Testis (tissue), 5 donors: ENCODE data around the gene ZYX. TPM values are rescaled to one million over a fixed set of nuclear protein-coding genes. Genes with fewer than 3 reads are reported as not detected.

Experiments used
- DNase-seq: peaks from one replicate; pipeline ENCODE4 v3.0.0-alpha.2; 2019
- H3K27ac ChIP-seq, 2 donors: fragments of 200-600 bp; sonication (generic); one replicate each; pipeline ENCODE4 v1.5.1; 2019
- H3K27me3 ChIP-seq: fragments of 200-600 bp; sonication (generic); one replicate; pipeline ENCODE4 v1.5.1; 2019
- H3K36me3 ChIP-seq: fragments of 200-600 bp; sonication (generic); one replicate; pipeline ENCODE4 v1.5.1; 2017; ENCODE audit warnings: low read depth; ENCODE audit errors: missing control alignments
- H3K4me1 ChIP-seq: fragments of 200-600 bp; sonication (generic); one replicate; pipeline ENCODE4 v1.5.1; 2019
- H3K4me3 ChIP-seq, 2 donors: fragments of 200-600 bp; sonication (generic); one replicate each; pipeline ENCODE4 v1.5.1; 2017 to 2019
- H3K9me3 ChIP-seq: fragments of 200-600 bp; sonication (generic); one replicate; pipeline ENCODE4 v1.5.1; 2017
- POLR2A ChIP-seq: fragments of 450-650 bp; IDR thresholded peaks from one replicate; pipeline ENCODE4 v1.6.1; 2017; ENCODE audit warnings: antibody characterized with exemption, mild to moderate bottlenecking, moderate library complexity
- WGBS, 2 donors: methylation state at CpG; one replicate each; pipeline ENCODE4 v1.1.5; 2018; 5-methylcytosine and 5-hydroxymethylcytosine counted together
- intact Hi-C: fragments of 100-400 bp; cut with DNase I; formaldehyde crosslinking; loops from one replicate; pipeline ENCODE4 v1.15.1; 2023; ENCODE audit warnings: low total_unique reads
- long read RNA-seq, 2 donors: transcript quantifications; one replicate each; lab custom pipeline, GENCODE V29; 2026
- polyA plus RNA-seq: library from polyadenylated mRNA; stranded (reverse); fragments of 350-450 nt; fragmentation: Illumina TruSeq; extraction: RNeasy Lipid Tissue Mini Kit (QIAGEN cat#74804); gene quantifications from one replicate; pipeline ENCODE4 v1.2.3, GENCODE V29; 2014; ENCODE audit warnings: low read depth, low replicate concordance; ENCODE audit not compliant: insufficient read depth
- total RNA-seq, 2 donors: library from RNA; depleted of rRNA; stranded (reverse); fragments of >200 nt; gene quantifications; one replicate each; pipeline ENCODE4 v1.2.3, GENCODE V29; 2016
- TF ChIP-seq, protein P1 (sequence below), 3 experiments: fragments of 450-650 bp in 2 of 3; fragments of 200-600 bp in 1 of 3; sonication (generic) in 1 of 3; IDR thresholded peaks; one replicate each; pipeline ENCODE4 v1.5.1; 2016 to 2019; ENCODE audit warnings: antibody characterized with exemption in 3 of 3, mild to moderate bottlenecking in 2 of 3, moderate library complexity in 1 of 3

The ZYX gene, protein sequence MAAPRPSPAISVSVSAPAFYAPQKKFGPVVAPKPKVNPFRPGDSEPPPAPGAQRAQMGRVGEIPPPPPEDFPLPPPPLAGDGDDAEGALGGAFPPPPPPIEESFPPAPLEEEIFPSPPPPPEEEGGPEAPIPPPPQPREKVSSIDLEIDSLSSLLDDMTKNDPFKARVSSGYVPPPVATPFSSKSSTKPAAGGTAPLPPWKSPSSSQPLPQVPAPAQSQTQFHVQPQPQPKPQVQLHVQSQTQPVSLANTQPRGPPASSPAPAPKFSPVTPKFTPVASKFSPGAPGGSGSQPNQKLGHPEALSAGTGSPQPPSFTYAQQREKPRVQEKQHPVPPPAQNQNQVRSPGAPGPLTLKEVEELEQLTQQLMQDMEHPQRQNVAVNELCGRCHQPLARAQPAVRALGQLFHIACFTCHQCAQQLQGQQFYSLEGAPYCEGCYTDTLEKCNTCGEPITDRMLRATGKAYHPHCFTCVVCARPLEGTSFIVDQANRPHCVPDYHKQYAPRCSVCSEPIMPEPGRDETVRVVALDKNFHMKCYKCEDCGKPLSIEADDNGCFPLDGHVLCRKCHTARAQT
- 100 to 1,000 TPM; 164 to 222 TPM for total RNA-seq
- polyA plus RNA-seq, result 190 TPM
- long read RNA-seq, donor 1, transcript ZYX-201 (10 exons, 2,493 nt), result major isoform, 7 of 114 reads
- long read RNA-seq, donor 1, partial matches to known transcripts, result 70 of 114 reads
- long read RNA-seq, donor 1, other reads (novel, unspliced or antisense), result 37 of 114 reads
- long read RNA-seq, donor 2, partial matches to known transcripts, result 65 of 89 reads
- long read RNA-seq, donor 2, other reads (novel, unspliced or antisense), result 22 of 89 reads

- H3K4me1 ChIP-seq, result peaks cover 45% of the 10 kb centered on the region
- peak within 1 kb of the TSS; percentile 90 to 99 for H3K27ac ChIP-seq
- intact Hi-C loops, result no loop called here
- no peaks in the 10 kb centered on the region for H3K27me3 ChIP-seq
- TF ChIP-seq, protein P1, sequence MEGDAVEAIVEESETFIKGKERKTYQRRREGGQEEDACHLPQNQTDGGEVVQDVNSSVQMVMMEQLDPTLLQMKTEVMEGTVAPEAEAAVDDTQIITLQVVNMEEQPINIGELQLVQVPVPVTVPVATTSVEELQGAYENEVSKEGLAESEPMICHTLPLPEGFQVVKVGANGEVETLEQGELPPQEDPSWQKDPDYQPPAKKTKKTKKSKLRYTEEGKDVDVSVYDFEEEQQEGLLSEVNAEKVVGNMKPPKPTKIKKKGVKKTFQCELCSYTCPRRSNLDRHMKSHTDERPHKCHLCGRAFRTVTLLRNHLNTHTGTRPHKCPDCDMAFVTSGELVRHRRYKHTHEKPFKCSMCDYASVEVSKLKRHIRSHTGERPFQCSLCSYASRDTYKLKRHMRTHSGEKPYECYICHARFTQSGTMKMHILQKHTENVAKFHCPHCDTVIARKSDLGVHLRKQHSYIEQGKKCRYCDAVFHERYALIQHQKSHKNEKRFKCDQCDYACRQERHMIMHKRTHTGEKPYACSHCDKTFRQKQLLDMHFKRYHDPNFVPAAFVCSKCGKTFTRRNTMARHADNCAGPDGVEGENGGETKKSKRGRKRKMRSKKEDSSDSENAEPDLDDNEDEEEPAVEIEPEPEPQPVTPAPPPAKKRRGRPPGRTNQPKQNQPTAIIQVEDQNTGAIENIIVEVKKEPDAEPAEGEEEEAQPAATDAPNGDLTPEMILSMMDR (IDR thresholded peaks at IDR 0.05), result no peak
- TF ChIP-seq POLR2A, result no peak
- H3K4me3 ChIP-seq, result peak within 1 kb of the TSS; percentile 93 to 98
- 0 to 1% methylated on average over 6 to 40 of the region's 72 CpGs for WGBS, 2 donors
- peak; percentile 96 for DNase-seq
- H3K36me3 ChIP-seq, result no peaks in the 10 kb centered on the region
- H3K9me3 ChIP-seq, result no peaks in the 10 kb centered on the region
Measured at GRCh38 chr7:143380646-143381426, at the start of gene ZYX. Gene ZYX (plus strand): TSS chr7:143381345. CDS start chr7:143381572, 227 bp downstream.

DNA sequence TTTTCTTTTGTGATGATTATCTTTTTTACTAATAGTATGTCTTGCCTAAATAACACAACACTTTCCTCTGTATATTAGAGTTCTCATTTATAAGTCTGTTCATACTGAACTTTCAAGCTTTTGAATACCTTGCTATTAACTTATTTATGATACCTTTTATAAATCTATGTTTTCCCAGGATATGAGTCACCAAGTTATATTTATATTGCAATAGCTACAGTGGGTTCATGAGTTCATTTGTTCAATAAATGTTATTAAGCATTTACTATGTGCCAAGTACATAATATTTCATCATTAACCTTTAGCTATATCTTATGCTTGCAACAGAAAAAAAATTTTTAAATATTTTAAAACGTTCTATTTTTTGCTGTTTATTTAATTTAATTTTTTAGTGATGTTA lies 46.9 kb upstream of the ZYX start:
- Histone ChIP-seq H3K27ac (no peak overlapping the region), H3K36me3 (no peaks in the 10 kb centered on the region), H3K4me1 (no peaks in the 10 kb centered on the region), H3K4me3 (no peak overlapping the region), H3K9me3 (no peaks in the 10 kb centered on the region), H3K27me3 (no peaks in the 10 kb centered on the region)
- intact Hi-C loops, result no loop called here
- WGBS, 2 donors, result 44 to 55% methylated on average over 1 of the region's 1 CpG
- no peak for TF ChIP-seq POLR2A
- TF ChIP-seq, protein P1 (IDR thresholded peaks at IDR 0.05), result no peak
- DNase-seq, result no peak

DNA sequence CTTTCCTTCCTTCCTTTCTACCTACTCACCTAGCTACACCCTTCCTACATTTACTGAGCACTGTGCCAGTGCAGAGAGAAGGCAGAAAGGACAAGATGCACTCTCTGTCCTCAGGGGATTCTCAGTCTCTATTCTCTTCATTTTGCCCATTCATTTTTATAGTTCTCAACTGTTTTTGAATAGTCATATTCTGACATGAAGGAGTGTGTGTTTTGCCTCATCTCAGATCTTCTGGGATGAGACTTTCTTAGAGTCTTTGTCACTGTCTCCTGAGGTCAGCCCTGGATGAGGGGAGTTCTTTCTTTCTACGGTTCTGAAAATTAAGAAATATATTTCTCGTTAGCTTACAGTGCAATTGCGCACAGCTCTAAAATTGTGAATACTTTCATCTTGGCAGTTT lies 43.9 kb upstream of the ZYX start:
- no peaks in the 10 kb centered on the region for H3K36me3 ChIP-seq
- no peak overlapping the region for H3K27ac ChIP-seq
- no peaks in the 10 kb centered on the region for H3K27me3 ChIP-seq
- WGBS, 2 donors, result 76 to 89% methylated on average over 3 of the region's 3 CpGs
- TF ChIP-seq, protein P1 (IDR thresholded peaks at IDR 0.05), result no peak
- no peak for TF ChIP-seq POLR2A
- no peaks in the 10 kb centered on the region for H3K9me3 ChIP-seq
- H3K4me1 ChIP-seq, result no peaks in the 10 kb centered on the region
- intact Hi-C loops, result no loop called here
- no peak overlapping the region for H3K4me3 ChIP-seq
- DNase-seq, result no peak

DNA sequence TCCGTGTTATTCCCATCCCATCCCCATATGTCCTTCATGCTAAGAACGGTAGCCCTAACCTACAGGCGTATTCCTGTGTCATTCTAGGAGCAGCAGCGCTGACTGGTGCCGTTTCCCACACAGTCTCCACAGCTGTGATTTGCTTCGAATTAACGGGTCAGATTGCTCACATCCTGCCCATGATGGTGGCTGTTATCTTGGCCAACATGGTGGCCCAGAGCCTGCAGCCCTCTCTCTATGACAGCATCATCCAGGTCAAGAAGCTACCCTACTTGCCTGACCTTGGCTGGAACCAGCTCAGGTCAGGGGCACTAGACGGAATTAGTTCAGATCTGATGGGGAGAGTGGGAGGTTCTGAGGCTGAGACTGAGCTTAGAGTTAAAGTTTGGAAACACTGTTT lies 39.3 kb upstream of the ZYX start:
- no peak for TF ChIP-seq POLR2A
- TF ChIP-seq, protein P1 (IDR thresholded peaks at IDR 0.05), result no peak
- 91 to 96% methylated on average over 6 to 8 of the region's 8 CpGs for WGBS, 2 donors
- Histone ChIP-seq H3K9me3 (no peaks in the 10 kb centered on the region), H3K4me1 (no peaks in the 10 kb centered on the region), H3K27me3 (no peaks in the 10 kb centered on the region), H3K27ac (no peak overlapping the region), H3K36me3 (no peaks in the 10 kb centered on the region), H3K4me3 (no peak overlapping the region)
- no peak for DNase-seq
- intact Hi-C loops, result no loop called here
